Iris pigment epithelial cell (primary cell): ENCODE measurements around the gene PLXNA2.

Experiments
- DNase-seq: peaks from one replicate; pipeline ENCODE4 v3.0.0-alpha.2; 2011; ENCODE audit warnings: low read depth

Gene PLXNA2, protein sequence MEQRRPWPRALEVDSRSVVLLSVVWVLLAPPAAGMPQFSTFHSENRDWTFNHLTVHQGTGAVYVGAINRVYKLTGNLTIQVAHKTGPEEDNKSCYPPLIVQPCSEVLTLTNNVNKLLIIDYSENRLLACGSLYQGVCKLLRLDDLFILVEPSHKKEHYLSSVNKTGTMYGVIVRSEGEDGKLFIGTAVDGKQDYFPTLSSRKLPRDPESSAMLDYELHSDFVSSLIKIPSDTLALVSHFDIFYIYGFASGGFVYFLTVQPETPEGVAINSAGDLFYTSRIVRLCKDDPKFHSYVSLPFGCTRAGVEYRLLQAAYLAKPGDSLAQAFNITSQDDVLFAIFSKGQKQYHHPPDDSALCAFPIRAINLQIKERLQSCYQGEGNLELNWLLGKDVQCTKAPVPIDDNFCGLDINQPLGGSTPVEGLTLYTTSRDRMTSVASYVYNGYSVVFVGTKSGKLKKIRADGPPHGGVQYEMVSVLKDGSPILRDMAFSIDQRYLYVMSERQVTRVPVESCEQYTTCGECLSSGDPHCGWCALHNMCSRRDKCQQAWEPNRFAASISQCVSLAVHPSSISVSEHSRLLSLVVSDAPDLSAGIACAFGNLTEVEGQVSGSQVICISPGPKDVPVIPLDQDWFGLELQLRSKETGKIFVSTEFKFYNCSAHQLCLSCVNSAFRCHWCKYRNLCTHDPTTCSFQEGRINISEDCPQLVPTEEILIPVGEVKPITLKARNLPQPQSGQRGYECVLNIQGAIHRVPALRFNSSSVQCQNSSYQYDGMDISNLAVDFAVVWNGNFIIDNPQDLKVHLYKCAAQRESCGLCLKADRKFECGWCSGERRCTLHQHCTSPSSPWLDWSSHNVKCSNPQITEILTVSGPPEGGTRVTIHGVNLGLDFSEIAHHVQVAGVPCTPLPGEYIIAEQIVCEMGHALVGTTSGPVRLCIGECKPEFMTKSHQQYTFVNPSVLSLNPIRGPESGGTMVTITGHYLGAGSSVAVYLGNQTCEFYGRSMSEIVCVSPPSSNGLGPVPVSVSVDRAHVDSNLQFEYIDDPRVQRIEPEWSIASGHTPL (N-terminal part only)

DNA sequence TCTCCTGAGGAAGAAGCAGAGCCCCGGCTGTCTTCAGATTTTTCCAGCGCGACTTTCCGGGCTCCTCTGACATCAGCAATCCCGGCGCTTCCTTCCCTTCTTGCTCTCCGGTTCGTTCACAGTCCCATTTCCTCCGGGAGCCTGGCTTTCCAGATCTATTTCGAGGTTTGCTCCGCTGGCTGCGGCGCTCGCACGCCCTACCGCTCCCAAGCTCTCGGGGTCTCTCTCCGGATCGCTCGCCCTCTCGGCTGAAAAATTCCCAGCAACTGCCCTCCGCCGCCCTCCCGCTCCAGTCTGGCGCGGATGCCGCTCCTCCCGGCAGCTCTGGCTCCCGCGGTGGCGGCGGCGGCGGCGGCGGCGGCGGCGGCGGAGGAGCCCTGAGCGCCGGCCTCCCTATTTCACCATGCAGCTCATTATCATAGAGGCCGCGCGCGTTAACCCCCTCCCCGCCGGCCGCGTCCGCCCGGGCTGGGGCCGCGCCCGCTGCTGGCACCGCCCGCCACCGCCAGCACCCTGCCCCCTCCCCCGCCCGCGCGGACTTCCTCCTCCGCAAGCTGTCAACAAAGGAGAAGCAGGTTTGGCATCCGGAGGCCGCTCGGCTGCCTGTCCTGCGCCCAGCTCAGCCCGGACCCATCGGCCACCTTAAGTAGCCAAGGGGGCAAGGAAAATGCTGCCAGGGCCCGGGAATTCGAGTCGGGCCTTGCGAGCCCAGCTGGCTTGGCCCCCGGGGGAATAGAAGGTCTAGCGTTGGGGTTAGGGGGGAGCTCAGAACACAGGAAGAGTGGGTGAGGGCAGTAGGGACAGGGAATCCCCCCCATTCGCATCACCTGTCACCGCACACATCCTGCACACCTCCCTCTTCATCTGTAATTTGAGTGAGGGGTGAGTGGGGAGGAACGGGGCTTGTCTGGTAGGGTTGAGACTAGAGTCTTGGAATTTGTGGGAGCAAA is at the start of gene PLXNA2:
Gene PLXNA2, minus strand, starts transcription at position 418 of the 950 bp plus-strand sequence. CDS start 26,462 bp downstream, outside the sequence.
- DNase-seq, result peak; percentile 75

DNA sequence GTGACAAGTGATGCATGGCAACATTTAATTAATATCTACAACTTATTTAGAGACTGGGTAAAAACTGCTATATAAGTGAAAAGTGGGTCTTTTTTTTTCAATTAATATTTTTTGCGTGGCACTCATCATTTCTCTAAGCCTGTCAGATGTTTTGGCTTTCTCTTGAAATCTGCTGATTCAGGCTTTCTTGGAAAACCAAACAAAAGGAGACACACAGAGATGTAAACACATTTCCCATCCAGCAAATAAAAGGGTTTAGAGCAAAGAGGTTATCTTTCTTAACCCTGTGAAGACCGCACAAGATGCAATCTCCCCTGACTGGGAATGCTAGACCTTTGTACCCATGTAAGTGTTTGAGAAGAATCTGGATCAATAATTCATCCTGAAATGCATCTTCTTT is 48.7 kb upstream of the PLXNA2 start:
- no peak for DNase-seq

DNA sequence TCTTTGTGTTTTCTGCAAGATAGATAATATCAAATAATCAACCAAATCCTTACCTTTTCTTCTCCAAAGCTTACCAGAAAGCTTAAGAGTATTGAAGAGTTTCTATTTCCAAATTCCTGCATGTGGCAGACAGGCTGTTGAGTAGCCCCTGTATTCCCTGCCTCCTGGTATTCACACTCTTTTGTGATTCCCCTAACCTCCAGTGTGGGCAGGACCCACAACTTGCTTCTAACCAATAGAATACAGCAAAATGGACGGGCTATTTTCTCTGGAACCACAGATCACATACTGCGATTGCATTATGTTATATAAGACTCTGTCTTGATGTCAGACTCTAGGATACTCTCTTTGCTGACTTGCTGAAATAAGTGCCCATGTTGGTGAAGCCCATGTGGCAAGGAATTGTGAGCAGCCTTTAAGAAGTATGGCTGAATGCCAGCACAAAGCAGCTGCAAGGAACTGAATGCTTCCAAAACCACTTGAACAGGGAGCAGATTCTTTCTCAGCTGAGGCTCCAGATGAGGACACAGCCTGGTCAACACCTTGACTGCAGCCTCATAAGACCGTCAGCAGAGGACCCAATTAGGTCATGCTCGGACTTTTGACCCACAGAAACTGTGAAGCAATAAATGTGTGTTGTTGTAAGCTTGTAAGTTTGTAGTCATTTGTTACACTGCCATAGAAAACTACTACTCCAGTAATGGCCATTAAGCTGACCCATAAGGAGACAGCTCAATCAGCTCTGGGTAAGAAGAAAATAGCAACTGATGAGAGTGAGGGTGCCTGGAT is 47.9 kb upstream of the PLXNA2 start:
- DNase-seq, result no peak

DNA sequence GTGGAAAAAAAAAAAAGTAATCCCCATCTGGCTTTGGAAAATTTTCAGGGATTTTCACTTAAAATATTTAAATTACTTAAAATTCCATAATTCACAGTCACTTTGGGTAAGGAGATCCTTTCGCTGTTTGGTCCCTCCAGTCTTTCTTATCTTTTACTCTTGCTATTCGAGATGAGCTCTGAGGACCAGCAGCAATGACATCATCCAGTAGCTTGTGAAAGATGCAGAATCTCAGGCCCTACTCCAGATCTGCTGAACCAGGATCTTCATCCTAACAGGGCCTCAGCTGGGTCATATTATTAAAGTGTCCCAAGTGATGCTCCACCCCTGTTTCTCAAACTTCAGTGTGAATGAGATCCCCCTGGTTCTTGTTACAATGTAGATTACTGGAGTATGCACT is 46.9 kb upstream of the PLXNA2 start:
- no peak for DNase-seq

DNA sequence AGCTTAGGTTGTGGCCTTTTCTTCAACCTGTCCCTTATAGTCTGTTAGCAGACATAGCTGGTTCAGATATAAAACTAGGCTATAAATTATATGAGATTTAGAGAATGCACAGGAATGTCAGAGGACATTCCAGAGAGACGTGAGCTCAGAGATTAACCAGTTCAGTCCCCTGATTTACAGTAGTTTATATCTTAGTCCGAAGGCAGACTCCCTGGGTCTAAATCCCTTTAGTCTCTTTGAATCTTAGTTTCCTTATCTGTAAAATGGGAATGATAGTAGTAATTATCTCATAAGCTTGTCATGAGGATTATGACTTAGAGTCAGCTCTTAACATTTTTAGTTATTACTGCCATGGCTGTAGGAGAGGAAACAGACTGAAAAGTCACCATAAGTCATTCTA is 45.5 kb upstream of the PLXNA2 start:
- DNase-seq, result no peak

DNA sequence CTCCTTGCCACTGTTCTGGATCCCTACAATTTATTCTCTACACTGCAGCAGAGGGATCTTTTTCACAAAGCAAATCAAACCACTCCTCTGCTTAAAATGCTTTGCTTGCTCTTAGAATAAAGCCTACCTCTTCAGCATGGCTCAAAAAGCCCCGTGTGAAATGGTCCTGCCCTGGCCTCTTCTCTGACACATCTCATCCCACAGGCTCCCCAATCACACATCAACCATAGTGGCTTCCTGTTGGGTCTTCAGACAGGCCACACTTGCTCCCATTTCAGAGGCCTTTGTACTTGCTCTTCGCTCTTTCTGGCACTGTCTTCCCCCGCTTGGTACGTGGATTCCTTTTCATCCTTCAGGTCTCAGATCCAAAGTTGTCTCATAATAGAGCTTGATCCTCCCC is 44.3 kb upstream of the PLXNA2 start:
- no peak for DNase-seq

DNA sequence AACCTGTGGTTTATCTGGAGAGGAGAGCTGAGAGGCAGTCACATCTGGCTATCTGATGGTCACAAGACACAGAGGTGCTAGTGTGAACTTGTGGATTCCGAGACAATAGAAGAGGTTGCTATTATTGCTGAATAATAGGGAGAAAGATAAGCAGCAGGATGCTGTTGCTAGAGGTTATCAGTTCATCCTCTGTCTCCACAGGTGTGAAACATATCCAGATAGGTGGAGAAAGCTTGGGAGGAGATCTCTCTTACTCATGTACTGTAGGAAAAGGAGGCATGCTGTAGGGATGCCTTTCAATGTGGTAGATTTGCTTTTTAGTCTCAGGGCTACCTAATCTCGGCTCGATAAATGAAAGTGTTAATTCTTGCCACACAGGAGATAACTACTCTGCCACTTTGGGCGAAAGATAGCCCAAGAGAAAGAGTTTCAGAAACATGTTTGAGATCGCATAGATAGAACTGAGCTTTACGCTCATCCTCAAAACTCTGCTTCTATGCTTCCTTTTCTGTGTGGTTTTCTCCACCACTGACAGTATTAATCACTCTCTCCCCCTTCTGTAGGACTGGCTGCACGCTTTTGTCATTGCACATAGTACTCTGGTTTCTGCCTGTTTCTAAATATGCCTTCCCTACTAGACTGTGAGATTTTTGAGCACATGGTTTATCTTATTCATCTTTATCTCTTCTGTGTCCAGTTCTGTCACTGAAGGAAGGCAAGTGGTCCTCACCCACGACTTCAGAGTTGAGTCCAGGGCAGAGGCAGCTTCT is 36.7 kb upstream of the PLXNA2 start:
- DNase-seq, result no peak

DNA sequence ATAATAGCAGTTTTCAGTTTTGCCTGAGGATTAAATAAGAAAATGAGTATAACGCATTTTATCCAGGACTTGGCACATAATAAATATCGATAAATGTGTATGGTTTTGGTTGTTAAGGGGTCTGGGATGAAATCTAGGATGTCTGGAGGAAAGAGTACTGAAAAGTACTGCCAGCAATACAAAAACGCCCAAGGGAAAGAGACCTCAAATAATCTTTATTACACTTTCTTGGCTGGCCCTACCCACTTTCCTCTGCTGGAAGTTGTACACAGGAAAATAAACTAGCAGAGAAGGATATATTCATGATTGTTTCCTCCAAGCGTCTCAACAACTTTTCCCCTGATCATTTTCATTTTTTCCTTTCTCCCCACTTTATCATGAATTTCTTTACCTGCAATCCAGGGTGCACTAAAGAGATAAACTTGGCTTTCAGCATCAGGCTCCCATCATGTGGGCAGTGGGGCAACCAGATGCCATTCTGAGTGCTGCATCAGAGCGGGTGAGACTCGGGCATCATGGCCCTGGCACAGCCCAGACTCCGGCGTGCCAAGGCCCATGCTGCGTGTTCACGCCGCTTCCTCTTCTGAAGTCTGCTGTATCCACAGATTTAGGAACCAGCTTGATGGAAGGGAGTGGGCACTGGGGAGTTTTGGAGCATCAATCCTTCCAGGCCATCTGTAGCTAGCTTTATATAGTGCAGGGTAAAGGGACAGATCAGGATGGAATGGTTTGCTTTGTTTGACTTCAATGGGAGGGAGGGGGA is 35.8 kb upstream of the PLXNA2 start:
- no peak for DNase-seq

DNA sequence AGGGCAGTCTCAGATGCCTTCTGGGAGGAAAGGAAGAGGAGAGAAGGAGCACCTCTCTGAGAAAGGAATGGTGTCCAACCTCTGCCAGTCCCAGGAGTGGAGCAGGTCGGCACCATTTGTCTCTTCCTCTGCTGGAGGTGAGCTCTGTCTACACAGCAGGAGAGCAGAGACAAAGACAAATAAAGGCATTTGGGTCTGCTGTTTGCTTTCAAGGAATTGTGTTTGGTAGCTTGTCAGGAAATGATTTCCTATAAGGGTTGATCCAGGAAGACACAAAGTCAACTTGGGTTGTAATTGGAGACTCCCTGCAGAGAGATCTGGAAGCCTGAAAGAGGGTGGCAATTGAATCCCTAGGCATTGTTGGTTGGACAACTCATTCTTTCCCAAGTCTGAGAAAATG is 34.5 kb upstream of the PLXNA2 start:
- DNase-seq, result no peak

DNA sequence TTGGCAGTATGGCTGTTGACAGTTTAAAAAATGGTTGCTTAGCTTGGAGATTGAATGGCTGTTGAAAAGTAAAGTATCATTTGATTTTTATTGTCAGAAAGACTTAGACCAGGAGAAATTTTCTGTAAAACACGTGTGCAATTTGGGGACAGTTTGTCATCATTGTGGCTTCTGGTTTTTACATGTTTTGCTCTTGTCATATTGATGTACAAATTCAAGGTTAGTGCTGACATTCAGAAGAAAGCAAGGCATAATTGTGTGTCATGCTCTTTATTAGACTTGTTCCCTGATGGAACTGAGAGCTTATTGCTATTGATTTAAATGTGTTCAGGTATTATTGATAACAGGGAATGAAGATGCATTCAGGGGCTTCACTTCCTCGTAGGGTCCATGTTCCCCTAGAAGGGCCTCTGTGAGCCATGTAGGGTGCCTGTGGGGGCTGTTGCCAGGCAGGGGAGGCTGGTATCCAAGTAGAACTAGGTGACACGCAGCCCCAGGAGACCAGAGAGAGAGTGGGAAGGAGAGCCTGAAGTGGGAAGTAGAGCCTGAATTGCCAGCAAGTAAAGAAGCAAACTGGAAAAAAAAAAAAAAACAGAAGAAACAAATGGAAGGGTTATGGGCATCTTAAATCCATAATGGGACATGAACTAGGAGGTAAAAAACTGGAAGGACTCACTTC is 32.7 kb upstream of the PLXNA2 start:
- DNase-seq, result no peak

DNA sequence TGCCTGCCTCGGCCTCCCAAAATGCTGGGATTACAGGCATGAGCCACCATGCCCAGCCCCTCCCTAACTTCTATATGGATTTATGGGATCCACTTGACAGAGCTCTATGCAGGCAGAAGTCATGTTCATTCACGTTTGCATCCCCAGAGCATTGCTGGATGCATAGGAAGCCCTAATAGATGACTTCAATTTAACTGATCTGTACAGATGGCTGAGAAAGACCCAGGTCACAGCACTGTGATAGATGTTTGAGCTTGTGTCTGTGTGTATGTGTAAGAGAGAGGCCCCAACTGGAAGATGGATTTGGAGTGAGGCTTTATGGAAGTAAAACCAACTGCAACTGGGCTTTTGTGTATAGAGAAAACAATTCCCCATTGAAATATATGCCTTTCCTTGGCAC is 30.9 kb upstream of the PLXNA2 start:
- DNase-seq, result no peak

DNA sequence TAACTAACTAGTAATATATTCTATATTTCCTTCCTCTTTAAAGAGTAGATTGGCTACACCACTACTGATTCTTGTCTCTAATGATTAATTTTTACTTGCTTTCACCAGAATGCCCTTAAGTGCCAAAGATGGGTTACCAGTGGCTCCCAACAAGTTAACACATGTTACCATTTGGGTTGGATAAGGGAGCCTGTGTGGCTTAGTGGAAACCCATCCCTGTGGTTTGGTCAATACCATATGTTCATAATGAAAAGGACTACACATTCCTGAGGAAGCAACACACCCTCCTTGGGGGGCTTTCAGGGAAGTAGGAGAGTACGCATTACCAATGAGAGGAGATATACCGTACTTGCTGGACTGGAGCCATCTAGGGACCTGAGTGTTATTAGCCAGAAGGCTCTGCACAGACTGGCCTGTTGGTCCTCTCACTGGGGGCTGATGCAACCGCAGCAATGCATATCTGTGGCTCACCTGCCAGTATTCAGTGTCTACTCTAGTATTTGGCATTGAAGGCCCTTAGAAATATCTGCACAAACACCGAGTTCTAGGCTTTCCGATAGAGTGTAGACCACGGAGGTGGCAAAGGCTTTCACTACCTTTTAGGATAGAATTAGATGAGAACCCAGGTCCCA is 29.3 kb upstream of the PLXNA2 start:
- no peak for DNase-seq

DNA sequence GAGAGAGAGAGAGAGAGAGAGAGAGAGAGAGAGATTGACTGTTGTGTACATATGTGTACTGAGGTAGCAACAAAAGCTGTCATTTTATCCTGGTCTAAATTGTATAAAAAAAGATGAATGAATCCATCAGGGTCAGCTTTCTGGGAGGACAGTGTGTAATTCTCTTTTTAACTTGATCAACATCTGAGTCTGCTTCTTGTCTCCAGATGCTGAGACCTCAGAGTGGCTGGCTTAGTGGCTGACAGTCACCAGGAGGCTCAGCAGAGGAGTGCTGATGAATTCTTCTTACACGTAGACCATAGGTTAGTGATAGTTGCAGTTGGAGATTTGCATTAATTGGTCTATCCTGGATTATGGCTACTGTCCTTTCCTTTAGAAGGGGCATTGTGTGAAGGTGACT is 28.5 kb upstream of the PLXNA2 start:
- DNase-seq, result no peak

DNA sequence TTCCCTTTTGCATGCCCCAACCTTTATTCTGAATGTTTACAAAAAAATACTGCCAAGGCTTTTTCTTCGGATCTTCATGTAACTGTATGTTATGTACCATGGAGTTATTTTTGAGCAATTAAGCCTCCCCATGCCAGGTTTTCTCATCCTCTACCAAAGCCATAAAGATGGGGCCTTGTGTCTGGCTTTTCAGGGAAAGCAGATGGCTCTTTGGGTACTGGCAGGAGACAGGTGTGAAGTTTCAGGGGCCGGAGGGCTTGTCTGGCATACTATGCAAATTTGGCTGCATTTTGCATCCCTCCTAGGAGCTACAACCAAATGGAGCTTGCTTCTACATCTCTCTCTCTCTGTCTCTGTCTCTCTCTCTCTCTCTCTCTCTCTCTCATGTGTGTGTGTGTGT is 28.1 kb upstream of the PLXNA2 start:
- DNase-seq, result no peak

DNA sequence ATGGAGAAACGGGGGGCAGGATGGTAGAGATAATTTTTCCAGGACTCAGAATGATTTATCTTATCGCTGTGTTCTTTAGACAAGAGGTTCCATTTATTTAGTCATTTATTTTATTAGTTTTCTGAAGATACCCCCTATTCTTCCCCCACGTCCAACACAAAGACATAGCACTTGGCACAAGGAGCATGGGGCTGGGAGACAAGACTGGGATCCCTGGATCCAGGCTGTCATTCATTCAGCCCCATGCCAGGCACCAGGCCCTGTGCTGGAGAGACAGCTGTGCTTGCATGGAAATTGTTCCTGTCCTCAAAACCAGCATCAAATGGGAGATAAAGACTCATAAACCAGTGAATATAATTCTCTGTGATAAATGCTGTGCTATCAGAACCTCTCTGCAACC is 27.1 kb upstream of the PLXNA2 start:
- no peak for DNase-seq

DNA sequence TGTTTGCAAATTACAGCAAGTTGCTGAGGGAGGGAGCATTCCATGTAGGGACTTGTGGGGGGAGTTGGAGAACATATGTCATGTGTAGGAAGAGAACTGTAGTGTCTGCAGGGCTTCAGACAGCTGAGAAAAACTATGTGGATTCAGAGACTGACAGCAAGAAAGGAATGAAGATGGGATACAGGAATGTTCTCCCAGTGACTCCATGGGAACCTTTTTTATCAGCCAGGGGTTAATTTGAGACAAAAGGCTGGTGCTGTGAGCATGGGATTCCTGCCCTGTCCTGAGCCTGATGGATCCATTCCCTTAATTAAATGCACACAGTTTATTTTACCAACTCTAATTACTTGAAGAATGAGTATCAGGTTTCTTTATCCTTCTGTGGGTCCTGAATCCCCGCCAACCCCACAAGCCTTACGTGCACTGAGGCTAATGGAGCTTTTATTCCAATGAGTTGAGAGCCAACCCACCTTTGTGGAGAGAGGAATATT is 26.5 kb upstream of the PLXNA2 start:
- DNase-seq, result no peak

DNA sequence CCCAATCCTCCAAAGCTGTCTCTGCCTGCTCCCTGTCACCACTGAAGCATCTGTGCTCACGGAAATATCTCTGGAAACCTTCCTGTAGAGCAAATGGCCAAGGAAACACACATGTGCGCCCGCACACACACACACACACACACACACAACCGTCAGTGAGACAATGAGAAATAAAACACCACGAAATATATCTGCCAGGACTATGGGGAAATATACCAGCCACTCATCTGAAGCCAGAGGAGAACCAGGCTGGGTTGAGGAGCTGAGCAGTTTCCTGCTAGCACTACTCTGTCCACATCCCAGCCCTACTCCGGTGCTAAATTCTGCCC is 25.1 kb upstream of the PLXNA2 start:
- no peak for DNase-seq
